ENCODE results near the gene CNIH1. TPM values are rescaled to one million over a fixed set of nuclear protein-coding genes. Genes with fewer than 3 reads are reported as not detected.
A peak's percentile ranks its signal among the peaks of the same experiment; 100 is the strongest.

CNIH1 gene
- polyA plus RNA-seq, 1 of the 3 experiments (the other 2 are of a cell fraction) = 145 TPM

DNA sequence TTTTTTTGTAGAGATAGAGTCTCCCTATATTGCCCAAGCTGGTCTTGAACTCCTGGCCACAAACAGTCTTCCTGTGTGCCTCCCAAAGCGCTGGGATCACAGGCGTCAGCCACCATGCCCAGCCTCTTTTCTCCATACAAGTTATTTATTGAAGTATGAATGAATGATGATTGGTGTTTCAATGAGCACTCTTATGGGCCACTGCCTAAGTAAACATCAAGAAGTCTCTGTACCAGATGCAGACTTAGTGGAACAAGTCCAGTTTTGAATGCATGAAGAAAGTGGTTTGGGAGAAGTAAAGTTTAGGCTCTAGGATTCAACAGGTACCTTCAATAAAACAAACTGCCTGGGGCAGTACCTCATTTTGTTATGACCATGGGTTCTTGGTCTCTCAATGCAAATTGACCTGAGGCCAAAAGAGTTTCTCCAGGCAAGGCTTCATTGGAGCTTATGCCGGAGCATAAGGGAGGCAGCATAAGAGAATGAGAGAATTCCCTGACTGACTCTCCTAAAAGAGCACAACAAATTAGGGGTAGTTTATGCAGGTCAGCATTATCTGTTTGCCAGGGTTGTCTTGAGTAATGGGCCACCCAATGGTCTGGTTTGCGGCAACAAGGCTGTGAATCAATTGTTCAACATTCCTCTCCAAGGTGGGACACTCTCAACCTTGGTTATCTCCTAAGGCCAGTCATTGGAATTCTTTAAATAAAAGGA lies 48.7 kb upstream of the CNIH1 start:
- Histone ChIP-seq H3K9ac (peak overlapping the region; percentile 97; the same call in 1 of the 2 replicates), H3K9me3 (no peaks in the 10 kb centered on the region), H2AFZ (ENCODE audit: low read depth) (peak overlapping the region; percentile 100), H3K27me3 (ENCODE audit: insufficient read depth) (no peaks in the 10 kb centered on the region), H4K20me1 (ENCODE audit: insufficient read depth) (peaks cover 7% of the 10 kb centered on the region; the same call in 1 of the 2 replicates), H3K4me1 (ENCODE audit: control insufficient read depth in 1 of 2, insufficient read depth in 2 of 2, low read depth in 1 of 2, low read length in 1 of 2) (peaks cover 5 to 15% of the 10 kb centered on the region in 2 experiments; a peak in 3 of 4 replicates), H3K27ac (ENCODE audit: low read depth in 2 of 2, low read length in 1 of 2) (peak overlapping the region in 1 of 2 experiments; percentile 95; a peak in 2 of 4 replicates), H3K4me2 (peak overlapping the region; percentile 96), H3K4me3 (ENCODE audit: low read depth in 2 of 2, low read length in 1 of 2) (peak overlapping the region in 1 of 2 experiments; percentile 93; a peak in 1 of 4 replicates), H3F3A (replicated peaks; ENCODE audit: insufficient read depth) (peaks cover 15% of the 10 kb centered on the region), H3K79me2 (ENCODE audit: insufficient read depth) (peaks cover 38% of the 10 kb centered on the region), H3K9me2 (no peaks in the 10 kb centered on the region), H3K36me3 (replicated peaks in 1 of 2; ENCODE audit: control insufficient read depth in 1 of 2, insufficient read depth in 2 of 2, low read length in 1 of 2) (peaks cover 0 to 8% of the 10 kb centered on the region in 2 experiments)
- POLR2A ChIA-PET = no interaction called here
- DNase-seq = no peak
- TF ChIP-seq JUND (IDR thresholded peaks at IDR 0.05) = no peak
- TF ChIP-seq, protein P1, sequence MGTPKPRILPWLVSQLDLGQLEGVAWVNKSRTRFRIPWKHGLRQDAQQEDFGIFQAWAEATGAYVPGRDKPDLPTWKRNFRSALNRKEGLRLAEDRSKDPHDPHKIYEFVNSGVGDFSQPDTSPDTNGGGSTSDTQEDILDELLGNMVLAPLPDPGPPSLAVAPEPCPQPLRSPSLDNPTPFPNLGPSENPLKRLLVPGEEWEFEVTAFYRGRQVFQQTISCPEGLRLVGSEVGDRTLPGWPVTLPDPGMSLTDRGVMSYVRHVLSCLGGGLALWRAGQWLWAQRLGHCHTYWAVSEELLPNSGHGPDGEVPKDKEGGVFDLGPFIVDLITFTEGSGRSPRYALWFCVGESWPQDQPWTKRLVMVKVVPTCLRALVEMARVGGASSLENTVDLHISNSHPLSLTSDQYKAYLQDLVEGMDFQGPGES (IDR thresholded peaks at IDR 0.05; ENCODE audit: low read depth, low read length) = no peak
- TF ChIP-seq CHD2 (IDR thresholded peaks at IDR 0.05; ENCODE audit: low read length, partially characterized antibody) = no peak
- no peak for TF ChIP-seq ELF1 (IDR thresholded peaks at IDR 0.05)
- TF ChIP-seq EP300 (IDR thresholded peaks at IDR 0.05; ENCODE audit: borderline replicate concordance in 1 of 2, low read depth in 1 of 2, low read length in 1 of 2) = no peak
- no peak for TF ChIP-seq GATA2 (CRISPR knock-in tag; IDR thresholded peaks at IDR 0.05)
- TF ChIP-seq POLR2AphosphoS5 (IDR thresholded peaks at IDR 0.05; ENCODE audit: low read depth, low read length) = no peak
- no peak for TF ChIP-seq GABPA (IDR thresholded peaks at IDR 0.05; ENCODE audit: low read depth)
- no peak for TF ChIP-seq SIN3A (IDR thresholded peaks at IDR 0.05; ENCODE audit: borderline replicate concordance, low read depth, low read length)
- no peak for TF ChIP-seq RCOR1 (IDR thresholded peaks at IDR 0.05; ENCODE audit: low read length)
- TF ChIP-seq, protein P2, sequence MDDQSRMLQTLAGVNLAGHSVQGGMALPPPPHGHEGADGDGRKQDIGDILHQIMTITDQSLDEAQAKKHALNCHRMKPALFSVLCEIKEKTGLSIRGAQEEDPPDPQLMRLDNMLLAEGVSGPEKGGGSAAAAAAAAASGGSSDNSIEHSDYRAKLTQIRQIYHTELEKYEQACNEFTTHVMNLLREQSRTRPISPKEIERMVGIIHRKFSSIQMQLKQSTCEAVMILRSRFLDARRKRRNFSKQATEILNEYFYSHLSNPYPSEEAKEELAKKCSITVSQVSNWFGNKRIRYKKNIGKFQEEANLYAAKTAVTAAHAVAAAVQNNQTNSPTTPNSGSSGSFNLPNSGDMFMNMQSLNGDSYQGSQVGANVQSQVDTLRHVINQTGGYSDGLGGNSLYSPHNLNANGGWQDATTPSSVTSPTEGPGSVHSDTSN (IDR thresholded peaks at IDR 0.05) = no peak
- TF ChIP-seq, protein P3, sequence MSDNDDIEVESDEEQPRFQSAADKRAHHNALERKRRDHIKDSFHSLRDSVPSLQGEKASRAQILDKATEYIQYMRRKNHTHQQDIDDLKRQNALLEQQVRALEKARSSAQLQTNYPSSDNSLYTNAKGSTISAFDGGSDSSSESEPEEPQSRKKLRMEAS (IDR thresholded peaks at IDR 0.05; ENCODE audit: low read depth) = no peak
- TF ChIP-seq RXRA (IDR thresholded peaks at IDR 0.05; ENCODE audit: borderline replicate concordance, low read depth) = no peak
- no peak for TF ChIP-seq EZH2phosphoT487 (IDR thresholded peaks at IDR 0.05; ENCODE audit: borderline replicate concordance, low read depth)
- no peak for TF ChIP-seq MEF2A (IDR thresholded peaks at IDR 0.05; ENCODE audit: borderline replicate concordance, low read depth)
- no peak for TF ChIP-seq TEAD4 (IDR thresholded peaks at IDR 0.05; ENCODE audit: borderline replicate concordance, insufficient read depth)
- no peak for TF ChIP-seq TAF1 (IDR thresholded peaks at IDR 0.05; ENCODE audit: borderline replicate concordance, low read depth, low read length)
- CTCF ChIA-PET = interaction anchor here (0.6 to 2.6 kb wide), 3 partner anchors 9 to 254 kb away, joined by 3 to 7 read pairs (median 4); no protein-coding TSS in a partner anchor
- WGBS (ENCODE audit: low lambda C conversion rate) = 99% methylated on average over 4 of the region's 4 CpGs
